Cardiac fibroblast (primary cell): ENCODE measurements around the gene CYP8B1.

ENCODE experiments used
- DNase-seq, 2 donors: peaks; one replicate each; pipeline versions ENCODE4 v3.0.0 to v3.0.0-alpha.2; 2010; ENCODE audit warnings: low read depth in 2 of 2
- H3K4me3 ChIP-seq, 2 donors: replicated peaks in 1 of 2; 1 replicate in 1 of 2; 2 replicates in 1 of 2; pipeline ENCODE4 v1.5.1; 2011; ENCODE audit warnings: low read depth in 2 of 2, low read length in 2 of 2, mild to moderate bottlenecking in 2 of 2, moderate library complexity in 1 of 2
- TF ChIP-seq, protein P1 (sequence below): IDR thresholded peaks from one replicate; pipeline ENCODE4 v1.5.1; 2011; ENCODE audit warnings: low read depth, mild to moderate bottlenecking, low read length, inconsistent platforms

CYP8B1 gene

GRCh38 chr3:42868841-42869240, 6.8 kb downstream of the CYP8B1 start:
- TF ChIP-seq, protein P1, sequence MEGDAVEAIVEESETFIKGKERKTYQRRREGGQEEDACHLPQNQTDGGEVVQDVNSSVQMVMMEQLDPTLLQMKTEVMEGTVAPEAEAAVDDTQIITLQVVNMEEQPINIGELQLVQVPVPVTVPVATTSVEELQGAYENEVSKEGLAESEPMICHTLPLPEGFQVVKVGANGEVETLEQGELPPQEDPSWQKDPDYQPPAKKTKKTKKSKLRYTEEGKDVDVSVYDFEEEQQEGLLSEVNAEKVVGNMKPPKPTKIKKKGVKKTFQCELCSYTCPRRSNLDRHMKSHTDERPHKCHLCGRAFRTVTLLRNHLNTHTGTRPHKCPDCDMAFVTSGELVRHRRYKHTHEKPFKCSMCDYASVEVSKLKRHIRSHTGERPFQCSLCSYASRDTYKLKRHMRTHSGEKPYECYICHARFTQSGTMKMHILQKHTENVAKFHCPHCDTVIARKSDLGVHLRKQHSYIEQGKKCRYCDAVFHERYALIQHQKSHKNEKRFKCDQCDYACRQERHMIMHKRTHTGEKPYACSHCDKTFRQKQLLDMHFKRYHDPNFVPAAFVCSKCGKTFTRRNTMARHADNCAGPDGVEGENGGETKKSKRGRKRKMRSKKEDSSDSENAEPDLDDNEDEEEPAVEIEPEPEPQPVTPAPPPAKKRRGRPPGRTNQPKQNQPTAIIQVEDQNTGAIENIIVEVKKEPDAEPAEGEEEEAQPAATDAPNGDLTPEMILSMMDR, result no peak
- no peak for DNase-seq
- H3K4me3 ChIP-seq, result no peak overlapping the region

GRCh38 chr3:42867138-42867537, 8.5 kb downstream of the CYP8B1 start:
- no peak overlapping the region for H3K4me3 ChIP-seq
- DNase-seq, result no peak
- TF ChIP-seq, protein P1, result no peak

- H3K4me3 ChIP-seq, result no peak overlapping the region
- TF ChIP-seq, protein P1, result no peak
- no peak for DNase-seq
Measured at GRCh38 chr3:42865256-42865655, 10.4 kb downstream of the CYP8B1 start.

GRCh38 chr3:42864321-42864950, 11.2 kb downstream of the CYP8B1 start:
- TF ChIP-seq, protein P1, result no peak
- DNase-seq, result no peak
- no peak overlapping the region for H3K4me3 ChIP-seq

DNA sequence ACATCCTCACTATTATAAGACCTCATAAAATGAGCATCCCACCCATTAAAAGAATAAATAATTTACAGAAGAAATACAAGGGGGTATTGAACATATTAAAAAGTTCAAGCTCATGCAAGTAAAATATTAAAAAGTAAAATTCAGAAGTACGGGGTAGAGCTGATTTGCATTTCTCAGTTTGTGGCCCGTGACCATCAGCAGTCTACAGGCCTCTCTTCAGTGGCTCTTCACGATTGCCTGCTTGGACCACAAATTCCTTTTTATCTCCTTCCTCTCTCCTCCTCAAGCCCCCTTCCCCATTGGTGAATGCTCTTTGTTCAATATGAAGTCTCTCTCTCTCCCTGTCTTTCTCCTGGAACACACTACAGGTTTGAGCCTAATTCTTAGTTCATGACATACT, 19.1 kb downstream of the CYP8B1 start:
- TF ChIP-seq, protein P1, result no peak
- DNase-seq, result no peak
- H3K4me3 ChIP-seq, result no peak overlapping the region

DNA sequence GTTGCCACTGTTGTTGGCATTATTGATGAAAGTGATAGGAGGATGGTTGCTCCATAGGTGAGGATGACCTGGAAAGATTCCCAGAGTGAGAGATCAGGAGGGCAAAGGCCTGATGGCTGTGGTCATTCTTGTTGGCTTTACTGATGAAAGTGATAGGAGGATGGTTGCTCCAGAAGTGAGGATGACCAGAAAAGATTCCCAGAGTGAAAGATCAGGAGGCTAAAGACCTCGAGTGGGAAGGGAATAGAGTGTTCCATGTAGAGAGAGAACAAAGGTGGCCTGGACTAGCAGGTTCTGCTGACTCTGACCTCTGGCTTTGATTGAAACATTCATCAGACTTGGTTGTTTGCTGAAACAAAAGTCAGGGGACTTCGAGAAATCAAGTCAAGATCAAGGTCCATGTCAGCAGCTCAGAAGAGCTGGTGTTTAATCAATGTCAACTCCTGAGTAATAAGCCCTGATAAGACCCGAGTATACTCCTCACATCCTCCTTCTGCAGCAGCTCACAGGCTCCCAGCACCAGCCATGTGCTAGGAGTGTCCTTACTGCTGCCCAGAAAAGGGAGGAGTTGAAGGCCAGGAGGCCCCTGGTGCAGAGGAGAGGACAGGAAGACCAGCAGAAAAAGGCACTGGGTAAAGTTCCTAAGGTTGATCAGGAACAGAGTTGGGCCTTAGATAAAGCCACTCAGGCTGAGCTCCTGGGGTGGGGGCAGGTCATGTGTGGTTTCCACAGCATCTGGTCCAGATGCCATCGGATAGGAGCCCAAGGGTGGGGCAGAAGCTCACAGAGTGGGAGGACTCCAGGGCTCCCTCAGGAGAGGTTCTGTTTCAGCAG, 19.9 kb downstream of the CYP8B1 start:
- no peak for DNase-seq
- no peak overlapping the region for H3K4me3 ChIP-seq
- TF ChIP-seq, protein P1, result no peak
